HCT116 (cell line): ENCODE results near the gene HBE1. TPM values are rescaled to one million over a fixed set of nuclear protein-coding genes. Genes with fewer than 3 reads are reported as not detected.

Experiments
- ATAC-seq: fragments of 200-7000 bp; cut with Tn5 transposase; 2 replicates; pipeline ENCODE4 v1.9.1; 2020; ENCODE audit warnings: mild to moderate bottlenecking, moderate library complexity
- BruUV-seq: library from RNA; stranded (reverse); fragments of 400-500 nt; replicated peaks from 2 replicates; lab custom pipeline; 2021; lab: Mats Ljungman, UMichigan
- CTCF ChIA-PET: fragments of 300-600 bp; sonication (Branson Sonifier 250); formaldehyde crosslinking; loops from one replicate; lab custom pipeline; 2021; ENCODE audit warnings: antibody characterized with exemption; lab: Charles Lee
- POLR2A ChIA-PET: fragments of 300-600, 350-600 bp; sonication (Branson Sonifier 250); formaldehyde crosslinking; loops from one replicate; lab custom pipeline; 2021; ENCODE audit warnings: antibody characterized with exemption; lab: Charles Lee
- RAD21 ChIA-PET, 2 experiments: fragments of 300-600 bp; sonication (Branson Sonifier 250); formaldehyde crosslinking; loops; one replicate each; lab custom pipeline; 2023; ENCODE audit warnings: low total read pairs in 2 of 2; ENCODE audit not compliant: uncharacterized antibody in 2 of 2, unreplicated experiment in 2 of 2, low non-redundant PET in 1 of 2; lab: Charles Lee
- DNase-seq: peaks from one replicate; pipeline ENCODE4 v3.0.0-alpha.2; 2010; ENCODE audit warnings: low read depth, low spot score
- H2AFZ ChIP-seq: fragments of 200-600 bp; shearing (Covaris generic), sonication (generic); 2 replicates; pipeline ENCODE4 v1.6.1; 2017; ENCODE audit warnings: low read depth, mixed run types, mixed read lengths, antibody characterized with exemption, low read length; ENCODE audit not compliant: poor library complexity, severe bottlenecking
- H3K27ac ChIP-seq: 2 replicates; pipeline ENCODE4 v1.5.1; 2012; ENCODE audit warnings: low read depth, low read length
- H3K27me3 ChIP-seq: fragments of 200-600 bp; sonication (generic); 2 replicates; pipeline ENCODE4 v1.6.1; 2016; ENCODE audit warnings: mixed run types, low read length, mixed read lengths; ENCODE audit not compliant: insufficient read depth
- H3K36me3 ChIP-seq, 2 experiments: fragments of 200-500 bp in 1 of 2; fragments of 200-600 bp in 1 of 2; sonication (Bioruptor generic) in 1 of 2; sonication (generic) in 1 of 2; 2 replicates each; pipeline versions ENCODE4 v1.5.1 to v1.6.1; 2014 to 2016; ENCODE audit warnings: low read length in 2 of 2, inconsistent platforms in 1 of 2, mixed read lengths in 1 of 2, mixed run types in 1 of 2; ENCODE audit not compliant: insufficient read depth in 2 of 2, control insufficient read depth in 1 of 2
- H3K4me1 ChIP-seq, 2 experiments: fragments of 200-600 bp in 1 of 2; sonication (generic) in 1 of 2; 2 replicates each; pipeline versions ENCODE4 v1.5.1 to v1.6.1; 2012 to 2017; ENCODE audit warnings: low read length in 2 of 2, inconsistent platforms in 1 of 2, mild to moderate bottlenecking in 1 of 2, mixed read lengths in 1 of 2, mixed run types in 1 of 2, moderate library complexity in 1 of 2; ENCODE audit not compliant: insufficient read depth in 2 of 2, control insufficient read depth in 1 of 2
- H3K4me2 ChIP-seq: fragments of 200-600 bp; sonication (generic); 2 replicates; pipeline ENCODE4 v1.6.1; 2017; ENCODE audit warnings: mixed run types, low read length, mixed read lengths
- H3K4me3 ChIP-seq, 2 experiments: fragments of 200-600 bp in 1 of 2; sonication (generic) in 1 of 2; replicated peaks in 1 of 2; 2 replicates each; pipeline ENCODE4 v1.5.1; 2011 to 2016; ENCODE audit warnings: low read length in 2 of 2, control low read depth in 1 of 2, low read depth in 1 of 2, mild to moderate bottlenecking in 1 of 2, mixed read lengths in 1 of 2, mixed run types in 1 of 2
- H3K79me2 ChIP-seq: fragments of 200-600 bp; sonication (generic); 2 replicates; pipeline ENCODE4 v1.6.1; 2017; ENCODE audit warnings: mild to moderate bottlenecking, mixed run types, low read length, moderate library complexity, mixed read lengths; ENCODE audit not compliant: insufficient read depth
- H3K9ac ChIP-seq: fragments of 200-600 bp; sonication (generic); 2 replicates; pipeline ENCODE4 v1.6.1; 2016; ENCODE audit warnings: low read length, mixed read lengths
- H3K9me2 ChIP-seq: fragments of 200-600 bp; sonication (generic), shearing (Covaris generic); 2 replicates; pipeline ENCODE4 v1.6.1; 2017; ENCODE audit warnings: mixed run types, mild to moderate bottlenecking, moderate library complexity; ENCODE audit not compliant: insufficient read depth
- H3K9me3 ChIP-seq, 2 experiments: fragments of 200-500 bp in 1 of 2; fragments of 200-600 bp in 1 of 2; sonication (Bioruptor generic) in 1 of 2; sonication (generic) in 1 of 2; 2 replicates each; pipeline ENCODE4 v1.6.1; 2014 to 2017; ENCODE audit warnings: low read length in 2 of 2, mixed read lengths in 2 of 2, inconsistent platforms in 1 of 2, low read depth in 1 of 2, mild to moderate bottlenecking in 1 of 2, mixed run types in 1 of 2, moderate library complexity in 1 of 2; ENCODE audit not compliant: control insufficient read depth in 1 of 2, insufficient read depth in 1 of 2
- H4K20me1 ChIP-seq: fragments of 200-600 bp; sonication (generic), shearing (Covaris generic); 2 replicates; pipeline ENCODE4 v1.6.1; 2017; ENCODE audit warnings: mixed run types, mild to moderate bottlenecking, moderate library complexity; ENCODE audit not compliant: insufficient read depth
- ATF3 ChIP-seq: IDR thresholded peaks from 2 replicates; pipeline ENCODE4 v1.6.1; 2012
- CBX3 ChIP-seq: IDR thresholded peaks from 2 replicates; pipeline ENCODE4 v1.6.1; 2012; ENCODE audit warnings: low read depth
- CEBPB ChIP-seq: IDR thresholded peaks from 2 replicates; pipeline ENCODE4 v1.6.1; 2012; ENCODE audit warnings: low read depth
- ELF1 ChIP-seq: IDR thresholded peaks from 2 replicates; pipeline ENCODE4 v1.6.1; 2012; ENCODE audit warnings: low read depth, borderline replicate concordance
- EZH2phosphoT487 ChIP-seq: fragments of 200-600 bp; IDR thresholded peaks from 2 replicates; pipeline ENCODE4 v1.6.1; 2018; ENCODE audit warnings: antibody characterized with exemption, borderline replicate concordance
- POLR2A ChIP-seq: IDR thresholded peaks from 2 replicates; pipeline ENCODE4 v1.7.0; 2011; ENCODE audit warnings: borderline replicate concordance; ENCODE audit not compliant: insufficient read depth, insufficient read length; ENCODE audit errors: extremely low read depth
- POLR2AphosphoS5 ChIP-seq: IDR thresholded peaks from 2 replicates; pipeline ENCODE4 v1.6.1; 2011; ENCODE audit warnings: mild to moderate bottlenecking, low read depth, low read length, moderate library complexity
- SP1 ChIP-seq: IDR thresholded peaks from 2 replicates; pipeline ENCODE4 v1.6.1; 2012; ENCODE audit warnings: low read depth
- SRF ChIP-seq: IDR thresholded peaks from 2 replicates; pipeline ENCODE4 v1.6.1; 2012; ENCODE audit warnings: low read depth
- YY1 ChIP-seq: IDR thresholded peaks from 2 replicates; pipeline ENCODE4 v1.6.1; 2011; ENCODE audit warnings: low read length, low read depth, moderate library complexity, mild to moderate bottlenecking; ENCODE audit not compliant: insufficient replicate concordance; ENCODE audit errors: extremely low read depth
- ZFX ChIP-seq: fragments of 450-650 bp; IDR thresholded peaks from 2 replicates; pipeline ENCODE4 v1.6.1; 2017
- intact Hi-C: fragments of 100-400 bp; cut with micrococcal nuclease; formaldehyde crosslinking; loops from 2 replicates; pipeline ENCODE4 v1.10.0; 2022
- total RNA-seq: library from RNA; stranded (reverse); gene quantifications from one replicate; pipeline ENCODE4 v1.2.1, GENCODE V29; 2021; ENCODE audit not compliant: unreplicated experiment

Gene HBE1
- total RNA-seq, 1 experiment from 2014 or later: 212 TPM

- no peak overlapping the region for H3K4me2 ChIP-seq
- no peak overlapping the region for H3K9ac ChIP-seq
- no peak for TF ChIP-seq ATF3
- TF ChIP-seq YY1: no peak
- no peak for TF ChIP-seq POLR2AphosphoS5
- H3K27ac ChIP-seq: no peak overlapping the region
- intact Hi-C loops: no loop called here
- H3K9me2 ChIP-seq: no peaks in the 10 kb centered on the region
- H3K4me3 ChIP-seq: no peak overlapping the region
- no peak for ATAC-seq
- H3K9me3 ChIP-seq: no peaks in the 10 kb centered on the region
- H4K20me1 ChIP-seq: no peaks in the 10 kb centered on the region
- H3K79me2 ChIP-seq: no peaks in the 10 kb centered on the region
- ChIA-PET RAD21 (no interaction called here), CTCF (no interaction called here), POLR2A (no interaction called here)
- no peak overlapping the region for H2AFZ ChIP-seq
- no peak for DNase-seq
- peaks cover 69% of the 10 kb centered on the region for H3K27me3 ChIP-seq
- no peaks in the 10 kb centered on the region for H3K4me1 ChIP-seq
- H3K36me3 ChIP-seq: no peaks in the 10 kb centered on the region
- no TSS peak for BruUV-seq
These were observed 31.3 kb downstream of the HBE1 start for GRCh38 chr11:5238486-5238885.

GRCh38 chr11:5237420-5237819 lies 32.3 kb downstream of the HBE1 start:
- Histone ChIP-seq H2AFZ (no peak overlapping the region), H3K9me3 (no peaks in the 10 kb centered on the region), H3K4me2 (no peak overlapping the region), H3K27me3 (peaks cover 59% of the 10 kb centered on the region), H4K20me1 (no peaks in the 10 kb centered on the region), H3K79me2 (no peaks in the 10 kb centered on the region), H3K27ac (no peak overlapping the region), H3K9me2 (no peaks in the 10 kb centered on the region), H3K36me3 (no peaks in the 10 kb centered on the region), H3K9ac (no peak overlapping the region), H3K4me3 (no peak overlapping the region), H3K4me1 (no peaks in the 10 kb centered on the region)
- intact Hi-C loops: no loop called here
- ChIA-PET CTCF (no interaction called here), POLR2A (no interaction called here), RAD21 (no interaction called here)
- TF ChIP-seq ATF3 (no peak), CBX3 (no peak), CEBPB (no peak), ZFX (no peak), SP1 (no peak), ELF1 (no peak), POLR2AphosphoS5 (no peak), EZH2phosphoT487 (no peak), SRF (no peak), POLR2A (no peak)
- ATAC-seq: no peak
- no TSS peak for BruUV-seq
- no peak for DNase-seq
